HEK293 (cell line): ENCODE data around the gene COQ3.
A peak's percentile ranks its signal among the peaks of the same experiment; 100 is the strongest.

Experiments used
- BCL11A ChIP-seq: fragments of 450-650 bp; formaldehyde crosslinking; IDR thresholded peaks from 2 replicates; pipeline ENCODE4 v1.5.1; 2016; ENCODE audit warnings: low read depth, missing biosample characterization, missing genetic modification characterization
- BCL11B ChIP-seq: fragments of 450-650 bp; formaldehyde crosslinking; IDR thresholded peaks from 2 replicates; pipeline ENCODE4 v1.5.1; 2016; ENCODE audit warnings: low read depth, missing biosample characterization, missing genetic modification characterization
- IKZF3 ChIP-seq: fragments of 450-650 bp; IDR thresholded peaks from 2 replicates; pipeline ENCODE4 v1.5.0; 2018; ENCODE audit warnings: missing biosample characterization, mild to moderate bottlenecking, missing genetic modification characterization, moderate library complexity
- OSR2 ChIP-seq: fragments of 450-650 bp; formaldehyde crosslinking; IDR thresholded peaks from 2 replicates; pipeline ENCODE4 v1.5.1; 2016; ENCODE audit warnings: missing biosample characterization, missing genetic modification characterization
- SP7 ChIP-seq: fragments of 450-650 bp; formaldehyde crosslinking; IDR thresholded peaks from 2 replicates; pipeline ENCODE4 v1.5.1; 2016; ENCODE audit warnings: missing biosample characterization, missing genetic modification characterization
- ZBTB17 ChIP-seq: fragments of 450-650 bp; formaldehyde crosslinking; IDR thresholded peaks from 2 replicates; pipeline ENCODE4 v1.5.1; 2016; ENCODE audit warnings: missing biosample characterization, missing genetic modification characterization
- ZBTB20 ChIP-seq: fragments of 450-650 bp; formaldehyde crosslinking; IDR thresholded peaks from 2 replicates; pipeline ENCODE4 v1.5.1; 2016; ENCODE audit warnings: missing biosample characterization, missing genetic modification characterization
- ZEB2 ChIP-seq: fragments of 450-650 bp; formaldehyde crosslinking; IDR thresholded peaks from 2 replicates; pipeline ENCODE4 v1.5.1; 2016; ENCODE audit warnings: missing biosample characterization, missing genetic modification characterization
- ZNF10 ChIP-seq: fragments of 450-650 bp; formaldehyde crosslinking; IDR thresholded peaks from 2 replicates; pipeline ENCODE4 v1.5.1; 2017; ENCODE audit warnings: missing biosample characterization, missing genetic modification characterization
- ZNF2 ChIP-seq: fragments of 450-650 bp; formaldehyde crosslinking; IDR thresholded peaks from 2 replicates; pipeline ENCODE4 v1.5.1; 2016; ENCODE audit warnings: missing biosample characterization, missing genetic modification characterization
- ZNF24 ChIP-seq: fragments of 450-650 bp; formaldehyde crosslinking; IDR thresholded peaks from 2 replicates; pipeline ENCODE4 v1.5.1; 2016; ENCODE audit warnings: missing biosample characterization, missing genetic modification characterization
- ZNF335 ChIP-seq: fragments of 450-650 bp; formaldehyde crosslinking; conservative IDR thresholded peaks from 2 replicates; pipeline ENCODE4 v1.5.1; 2016; ENCODE audit warnings: missing biosample characterization, missing genetic modification characterization
- ZNF394 ChIP-seq: fragments of 450-650 bp; formaldehyde crosslinking; IDR thresholded peaks from 2 replicates; pipeline ENCODE4 v1.5.1; 2016; ENCODE audit warnings: missing biosample characterization, missing genetic modification characterization, mild to moderate bottlenecking, moderate library complexity, borderline replicate concordance
- ZNF426 ChIP-seq: fragments of 450-650 bp; formaldehyde crosslinking; IDR thresholded peaks from 2 replicates; pipeline ENCODE4 v1.5.1; 2017; ENCODE audit warnings: missing biosample characterization, missing genetic modification characterization, mild to moderate bottlenecking, inconsistent platforms, moderate library complexity
- ZNF561 ChIP-seq: fragments of 450-650 bp; IDR thresholded peaks from 2 replicates; pipeline ENCODE4 v1.5.1; 2018; ENCODE audit warnings: missing biosample characterization, missing genetic modification characterization, borderline replicate concordance
- ZNF677 ChIP-seq: fragments of 450-650 bp; IDR thresholded peaks from 2 replicates; pipeline ENCODE4 v1.5.0; 2018; ENCODE audit warnings: missing biosample characterization, mild to moderate bottlenecking, missing genetic modification characterization, moderate library complexity
- ZSCAN30 ChIP-seq: fragments of 450-650 bp; IDR thresholded peaks from 2 replicates; pipeline ENCODE4 v1.5.1; 2018; ENCODE audit warnings: missing biosample characterization, mild to moderate bottlenecking, missing genetic modification characterization, moderate library complexity
- TF ChIP-seq, protein P1 (sequence below): fragments of 450-650 bp; formaldehyde crosslinking; IDR thresholded peaks from 2 replicates; pipeline ENCODE4 v1.5.1; 2016; ENCODE audit warnings: missing biosample characterization, missing genetic modification characterization
- TF ChIP-seq, protein P2 (sequence below): fragments of 450-650 bp; formaldehyde crosslinking; IDR thresholded peaks from 2 replicates; pipeline ENCODE4 v1.5.1; 2016; ENCODE audit warnings: missing biosample characterization, missing genetic modification characterization
- TF ChIP-seq, protein P3 (sequence below): fragments of 450-650 bp; formaldehyde crosslinking; IDR thresholded peaks from 2 replicates; pipeline ENCODE4 v1.5.1; 2017; ENCODE audit warnings: missing biosample characterization, missing genetic modification characterization
- TF ChIP-seq, protein P4 (sequence below): fragments of 450-650 bp; formaldehyde crosslinking; IDR thresholded peaks from 2 replicates; pipeline ENCODE4 v1.5.1; 2016; ENCODE audit warnings: missing biosample characterization, missing genetic modification characterization
- TF ChIP-seq, protein P5 (sequence below): fragments of 450-650 bp; formaldehyde crosslinking; conservative IDR thresholded peaks from 2 replicates; pipeline ENCODE4 v1.5.1; 2016; ENCODE audit warnings: low read depth, missing biosample characterization, missing genetic modification characterization

COQ3 gene

DNA sequence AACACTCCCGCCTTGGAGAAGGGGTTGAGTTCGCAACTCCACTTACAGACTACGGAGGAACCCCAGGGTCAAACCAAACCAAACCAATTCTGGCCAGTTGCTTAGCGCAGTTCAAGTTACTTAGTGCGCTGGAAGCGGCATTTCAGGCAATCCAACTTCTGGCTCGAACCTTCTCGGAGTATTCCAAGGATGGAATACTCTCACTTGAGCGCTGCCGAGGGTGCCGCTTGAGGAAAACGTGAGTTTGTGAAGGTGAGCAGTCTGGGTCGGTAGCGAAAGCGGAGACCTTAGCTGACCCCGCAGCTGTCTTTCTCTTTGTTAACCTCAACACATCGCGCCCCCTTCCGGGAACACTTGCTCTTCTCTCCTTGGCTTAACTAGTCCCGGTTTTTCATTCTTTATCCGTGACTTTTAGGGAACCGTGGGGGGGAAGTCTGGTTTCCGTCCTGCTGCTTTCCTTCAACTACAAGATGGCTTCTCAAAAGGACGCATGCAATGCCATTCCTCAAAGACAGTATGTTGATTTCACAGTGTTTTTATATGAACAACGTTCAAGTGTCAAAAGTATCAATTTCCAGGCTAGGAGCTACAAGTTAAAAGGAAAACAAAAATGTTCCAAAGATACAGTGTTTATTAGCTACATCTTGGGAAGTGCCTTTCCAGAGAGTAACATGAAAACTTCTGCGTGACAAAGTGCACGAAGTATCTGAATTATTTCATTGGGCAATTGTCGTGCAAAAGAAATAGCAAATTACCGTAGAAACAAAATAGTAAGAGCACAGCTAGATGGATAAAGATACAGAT is 31.9 kb upstream of the COQ3 start (continued):
- TF ChIP-seq, protein P1, sequence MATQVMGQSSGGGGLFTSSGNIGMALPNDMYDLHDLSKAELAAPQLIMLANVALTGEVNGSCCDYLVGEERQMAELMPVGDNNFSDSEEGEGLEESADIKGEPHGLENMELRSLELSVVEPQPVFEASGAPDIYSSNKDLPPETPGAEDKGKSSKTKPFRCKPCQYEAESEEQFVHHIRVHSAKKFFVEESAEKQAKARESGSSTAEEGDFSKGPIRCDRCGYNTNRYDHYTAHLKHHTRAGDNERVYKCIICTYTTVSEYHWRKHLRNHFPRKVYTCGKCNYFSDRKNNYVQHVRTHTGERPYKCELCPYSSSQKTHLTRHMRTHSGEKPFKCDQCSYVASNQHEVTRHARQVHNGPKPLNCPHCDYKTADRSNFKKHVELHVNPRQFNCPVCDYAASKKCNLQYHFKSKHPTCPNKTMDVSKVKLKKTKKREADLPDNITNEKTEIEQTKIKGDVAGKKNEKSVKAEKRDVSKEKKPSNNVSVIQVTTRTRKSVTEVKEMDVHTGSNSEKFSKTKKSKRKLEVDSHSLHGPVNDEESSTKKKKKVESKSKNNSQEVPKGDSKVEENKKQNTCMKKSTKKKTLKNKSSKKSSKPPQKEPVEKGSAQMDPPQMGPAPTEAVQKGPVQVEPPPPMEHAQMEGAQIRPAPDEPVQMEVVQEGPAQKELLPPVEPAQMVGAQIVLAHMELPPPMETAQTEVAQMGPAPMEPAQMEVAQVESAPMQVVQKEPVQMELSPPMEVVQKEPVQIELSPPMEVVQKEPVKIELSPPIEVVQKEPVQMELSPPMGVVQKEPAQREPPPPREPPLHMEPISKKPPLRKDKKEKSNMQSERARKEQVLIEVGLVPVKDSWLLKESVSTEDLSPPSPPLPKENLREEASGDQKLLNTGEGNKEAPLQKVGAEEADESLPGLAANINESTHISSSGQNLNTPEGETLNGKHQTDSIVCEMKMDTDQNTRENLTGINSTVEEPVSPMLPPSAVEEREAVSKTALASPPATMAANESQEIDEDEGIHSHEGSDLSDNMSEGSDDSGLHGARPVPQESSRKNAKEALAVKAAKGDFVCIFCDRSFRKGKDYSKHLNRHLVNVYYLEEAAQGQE (tag by site-specific recombination), result no peak
- TF ChIP-seq, protein P2, sequence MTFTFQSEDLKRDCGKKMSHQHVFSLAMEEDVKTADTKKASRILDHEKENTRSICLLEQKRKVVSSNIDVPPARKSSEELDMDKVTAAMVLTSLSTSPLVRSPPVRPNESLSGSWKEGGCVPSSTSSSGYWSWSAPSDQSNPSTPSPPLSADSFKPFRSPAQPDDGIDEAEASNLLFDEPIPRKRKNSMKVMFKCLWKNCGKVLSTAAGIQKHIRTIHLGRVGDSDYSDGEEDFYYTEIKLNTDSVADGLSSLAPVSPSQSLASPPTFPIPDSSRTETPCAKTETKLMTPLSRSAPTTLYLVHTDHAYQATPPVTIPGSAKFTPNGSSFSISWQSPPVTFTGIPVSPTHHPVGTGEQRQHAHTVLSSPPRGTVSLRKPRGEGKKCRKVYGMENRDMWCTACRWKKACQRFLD (tag by site-specific recombination), result no peak
- TF ChIP-seq ZNF394 (tag by site-specific recombination) (0 out of 2 replicates have a peak, but pooled peaks have one; percentile 46), IKZF3 (tag by site-specific recombination) (peak; percentile 79), ZBTB17 (tag by site-specific recombination) (peak; percentile 52; the same call in 1 of the 2 replicates), BCL11A (tag by site-specific recombination) (peak; percentile 39; the same call in 1 of the 2 replicates), ZNF24 (tag by site-specific recombination) (no peak; the same call in 1 of the 2 replicates), SP7 (tag by site-specific recombination) (peak; percentile 56), ZNF561 (tag by site-specific recombination) (peak; percentile 53; the same call in 1 of the 2 replicates), OSR2 (tag by site-specific recombination) (no peak), ZEB2 (peak; percentile 64), ZNF677 (no peak), ZNF10 (tag by site-specific recombination) (peak; percentile 55; the same call in 1 of the 2 replicates), ZNF426 (no peak), ZNF335 (tag by site-specific recombination) (peak; percentile 47), ZSCAN30 (tag by site-specific recombination) (peak; percentile 31; the same call in 1 of the 2 replicates), ZBTB20 (peak; percentile 78; the same call in 1 of the 2 replicates), BCL11B (tag by site-specific recombination) (peak; percentile 21; the same call in 1 of the 2 replicates), ZNF2 (peak; percentile 54; the same call in 1 of the 2 replicates)
- TF ChIP-seq, protein P3, sequence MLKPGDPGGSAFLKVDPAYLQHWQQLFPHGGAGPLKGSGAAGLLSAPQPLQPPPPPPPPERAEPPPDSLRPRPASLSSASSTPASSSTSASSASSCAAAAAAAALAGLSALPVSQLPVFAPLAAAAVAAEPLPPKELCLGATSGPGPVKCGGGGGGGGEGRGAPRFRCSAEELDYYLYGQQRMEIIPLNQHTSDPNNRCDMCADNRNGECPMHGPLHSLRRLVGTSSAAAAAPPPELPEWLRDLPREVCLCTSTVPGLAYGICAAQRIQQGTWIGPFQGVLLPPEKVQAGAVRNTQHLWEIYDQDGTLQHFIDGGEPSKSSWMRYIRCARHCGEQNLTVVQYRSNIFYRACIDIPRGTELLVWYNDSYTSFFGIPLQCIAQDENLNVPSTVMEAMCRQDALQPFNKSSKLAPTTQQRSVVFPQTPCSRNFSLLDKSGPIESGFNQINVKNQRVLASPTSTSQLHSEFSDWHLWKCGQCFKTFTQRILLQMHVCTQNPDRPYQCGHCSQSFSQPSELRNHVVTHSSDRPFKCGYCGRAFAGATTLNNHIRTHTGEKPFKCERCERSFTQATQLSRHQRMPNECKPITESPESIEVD, result 0 out of 2 replicates have a peak, but pooled peaks have one; percentile 12
- TF ChIP-seq, protein P4, sequence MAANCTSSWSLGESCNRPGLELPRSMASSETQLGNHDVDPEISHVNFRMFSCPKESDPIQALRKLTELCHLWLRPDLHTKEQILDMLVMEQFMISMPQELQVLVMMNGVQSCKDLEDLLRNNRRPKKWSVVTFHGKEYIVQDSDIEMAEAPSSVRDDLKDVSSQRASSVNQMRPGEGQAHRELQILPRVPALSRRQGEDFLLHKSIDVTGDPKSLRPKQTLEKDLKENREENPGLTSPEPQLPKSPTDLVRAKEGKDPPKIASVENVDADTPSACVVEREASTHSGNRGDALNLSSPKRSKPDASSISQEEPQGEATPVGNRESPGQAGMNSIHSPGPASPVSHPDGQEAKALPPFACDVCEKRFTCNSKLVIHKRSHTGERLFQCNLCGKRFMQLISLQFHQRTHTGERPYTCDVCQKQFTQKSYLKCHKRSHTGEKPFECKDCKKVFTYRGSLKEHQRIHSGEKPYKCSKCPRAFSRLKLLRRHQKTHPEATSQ (tag by site-specific recombination), result no peak
- TF ChIP-seq, protein P5, sequence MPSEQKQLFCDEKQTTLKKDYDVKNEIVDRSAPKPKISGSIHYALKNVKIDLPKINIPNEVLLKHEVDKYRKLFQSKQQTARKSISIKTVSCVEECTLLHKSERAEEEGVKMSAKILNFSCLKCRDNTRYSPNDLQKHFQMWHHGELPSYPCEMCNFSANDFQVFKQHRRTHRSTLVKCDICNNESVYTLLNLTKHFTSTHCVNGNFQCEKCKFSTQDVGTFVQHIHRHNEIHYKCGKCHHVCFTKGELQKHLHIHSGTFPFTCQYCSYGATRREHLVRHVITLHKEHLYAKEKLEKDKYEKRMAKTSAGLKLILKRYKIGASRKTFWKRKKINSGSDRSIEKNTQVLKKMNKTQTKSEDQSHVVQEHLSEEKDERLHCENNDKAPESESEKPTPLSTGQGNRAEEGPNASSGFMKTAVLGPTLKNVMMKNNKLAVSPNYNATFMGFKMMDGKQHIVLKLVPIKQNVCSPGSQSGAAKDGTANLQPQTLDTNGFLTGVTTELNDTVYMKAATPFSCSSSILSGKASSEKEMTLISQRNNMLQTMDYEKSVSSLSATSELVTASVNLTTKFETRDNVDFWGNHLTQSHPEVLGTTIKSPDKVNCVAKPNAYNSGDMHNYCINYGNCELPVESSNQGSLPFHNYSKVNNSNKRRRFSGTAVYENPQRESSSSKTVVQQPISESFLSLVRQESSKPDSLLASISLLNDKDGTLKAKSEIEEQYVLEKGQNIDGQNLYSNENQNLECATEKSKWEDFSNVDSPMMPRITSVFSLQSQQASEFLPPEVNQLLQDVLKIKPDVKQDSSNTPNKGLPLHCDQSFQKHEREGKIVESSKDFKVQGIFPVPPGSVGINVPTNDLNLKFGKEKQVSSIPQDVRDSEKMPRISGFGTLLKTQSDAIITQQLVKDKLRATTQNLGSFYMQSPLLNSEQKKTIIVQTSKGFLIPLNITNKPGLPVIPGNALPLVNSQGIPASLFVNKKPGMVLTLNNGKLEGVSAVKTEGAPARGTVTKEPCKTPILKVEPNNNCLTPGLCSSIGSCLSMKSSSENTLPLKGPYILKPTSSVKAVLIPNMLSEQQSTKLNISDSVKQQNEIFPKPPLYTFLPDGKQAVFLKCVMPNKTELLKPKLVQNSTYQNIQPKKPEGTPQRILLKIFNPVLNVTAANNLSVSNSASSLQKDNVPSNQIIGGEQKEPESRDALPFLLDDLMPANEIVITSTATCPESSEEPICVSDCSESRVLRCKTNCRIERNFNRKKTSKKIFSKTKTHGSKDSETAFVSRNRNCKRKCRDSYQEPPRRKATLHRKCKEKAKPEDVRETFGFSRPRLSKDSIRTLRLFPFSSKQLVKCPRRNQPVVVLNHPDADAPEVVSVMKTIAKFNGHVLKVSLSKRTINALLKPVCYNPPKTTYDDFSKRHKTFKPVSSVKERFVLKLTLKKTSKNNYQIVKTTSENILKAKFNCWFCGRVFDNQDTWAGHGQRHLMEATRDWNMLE (tag by site-specific recombination), result 0 out of 2 replicates have a peak, but pooled peaks have one; percentile 12
